ENCODE results near the gene CELA2A.
"Not testable (repeated sequence)": the region's sequence is repeated elsewhere in the genome, so short reads cannot be mapped to it uniquely, and the experiment has no call there.

CELA2A gene

DNA sequence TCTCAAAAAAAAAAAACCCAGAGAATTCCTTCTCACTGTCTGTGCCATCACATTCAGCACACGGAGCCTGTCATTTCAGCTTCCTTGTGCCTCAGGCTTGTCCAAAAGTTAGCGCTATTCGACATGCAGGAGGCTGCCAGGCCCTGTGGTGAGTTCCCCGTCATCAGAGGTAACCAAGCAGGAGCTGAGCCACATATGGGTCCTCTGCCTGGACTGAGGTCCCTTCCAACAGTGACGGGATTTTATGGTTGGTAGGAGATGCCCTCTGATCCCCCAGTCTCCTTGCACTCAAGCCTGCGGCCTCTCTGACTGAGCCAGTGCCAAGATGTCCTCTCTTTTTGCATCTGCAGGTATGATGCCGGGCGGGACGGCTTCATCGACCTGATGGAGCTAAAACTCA is 31.0 kb upstream of the CELA2A start:
- FAIRE-seq, result no peak

DNA sequence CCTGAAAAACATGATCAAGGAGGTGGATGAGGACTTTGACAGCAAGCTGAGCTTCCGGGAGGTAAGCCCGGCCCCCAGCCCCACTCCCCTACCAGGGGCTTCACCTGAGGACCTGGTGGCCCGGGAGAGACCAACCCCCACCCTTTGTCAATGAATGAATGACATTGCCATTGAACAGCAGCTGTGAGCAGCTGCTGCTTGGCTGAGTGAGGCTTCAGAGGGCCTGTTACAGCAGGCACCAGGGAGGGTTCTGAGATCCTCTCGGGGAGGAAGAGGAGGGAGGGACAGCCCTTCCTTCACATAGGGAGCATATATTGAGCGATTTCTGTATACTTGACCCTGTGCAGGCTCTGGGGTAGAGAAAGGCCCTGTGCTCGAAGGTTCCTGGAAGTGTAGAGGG is 30.6 kb upstream of the CELA2A start:
- no peak for FAIRE-seq

DNA sequence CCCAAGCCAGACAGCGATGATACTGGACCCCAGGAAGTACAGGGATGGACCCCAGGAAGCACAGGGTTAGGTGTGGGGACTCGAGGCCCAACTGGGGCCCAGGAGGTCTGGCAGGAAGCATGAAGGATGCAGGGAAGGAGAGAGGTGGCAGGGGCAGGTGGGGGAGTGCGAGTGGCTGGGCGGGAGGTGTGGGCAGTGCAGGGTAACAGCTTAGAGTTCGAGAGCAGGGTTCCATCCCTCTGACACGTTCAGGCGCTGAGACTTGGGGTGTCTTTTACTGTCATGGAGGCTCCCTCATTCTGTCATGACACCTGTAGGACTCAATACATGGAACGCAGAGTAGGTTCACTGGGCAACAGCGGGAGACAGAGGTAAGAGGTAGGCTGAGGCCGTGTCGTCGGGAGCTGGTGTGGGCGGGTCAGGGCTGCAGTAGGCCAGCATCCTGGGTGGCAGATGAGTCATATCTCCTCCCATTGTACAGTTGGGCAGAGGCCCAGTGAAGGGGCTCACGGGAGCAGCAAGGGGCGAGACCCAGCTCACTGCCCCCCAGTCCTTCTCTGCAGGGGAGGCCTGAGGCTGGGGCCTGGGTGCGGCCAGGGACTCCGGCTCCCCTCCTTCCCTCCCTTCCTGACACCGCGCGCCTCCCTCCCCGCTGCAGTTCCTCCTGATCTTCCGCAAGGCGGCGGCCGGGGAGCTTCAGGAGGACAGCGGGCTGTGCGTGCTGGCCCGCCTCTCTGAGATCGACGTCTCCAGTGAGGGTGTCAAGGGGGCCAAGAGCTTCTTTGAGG is 29.8 kb upstream of the CELA2A start:
- FAIRE-seq, result no peak

DNA sequence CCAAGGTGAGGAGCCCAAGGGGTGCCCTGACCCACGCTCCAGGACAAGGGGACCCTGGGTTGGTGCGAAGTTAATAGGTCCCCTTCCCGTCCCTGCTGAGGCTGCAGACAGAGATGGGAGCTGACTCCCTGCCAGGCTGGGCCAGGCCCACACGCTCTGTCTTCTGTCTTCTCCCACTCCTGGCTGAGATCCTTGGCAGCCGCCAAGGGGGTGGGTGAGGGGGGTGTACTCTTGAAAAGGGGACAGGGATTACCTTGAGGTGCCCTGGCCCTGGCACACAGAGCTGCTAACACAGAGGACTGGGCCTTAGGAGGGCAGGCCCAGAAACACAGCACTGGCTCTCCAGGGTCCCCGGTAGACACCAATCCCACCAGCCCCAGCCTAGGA is 29.3 kb upstream of the CELA2A start:
- no peak for FAIRE-seq

DNA sequence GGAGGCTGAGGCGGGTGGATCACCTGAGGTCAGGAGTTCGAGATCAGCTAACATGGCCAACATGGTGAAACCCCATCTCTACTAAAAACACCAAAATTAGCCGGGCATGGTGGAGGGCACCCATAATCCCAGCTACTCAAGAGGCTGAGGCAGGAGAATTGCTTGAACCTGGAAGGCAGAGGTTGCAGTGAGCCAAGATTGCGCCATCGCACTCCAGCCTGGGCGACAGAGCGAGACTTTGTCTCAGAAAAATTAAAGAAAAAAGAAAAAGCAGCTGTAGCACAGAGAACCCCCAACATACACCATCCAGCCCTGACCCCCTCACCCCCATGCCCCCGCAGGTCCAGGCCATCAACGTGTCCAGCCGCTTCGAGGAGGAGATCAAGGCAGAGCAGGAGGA is 28.3 kb upstream of the CELA2A start:
- not testable (repeated sequence) for FAIRE-seq

DNA sequence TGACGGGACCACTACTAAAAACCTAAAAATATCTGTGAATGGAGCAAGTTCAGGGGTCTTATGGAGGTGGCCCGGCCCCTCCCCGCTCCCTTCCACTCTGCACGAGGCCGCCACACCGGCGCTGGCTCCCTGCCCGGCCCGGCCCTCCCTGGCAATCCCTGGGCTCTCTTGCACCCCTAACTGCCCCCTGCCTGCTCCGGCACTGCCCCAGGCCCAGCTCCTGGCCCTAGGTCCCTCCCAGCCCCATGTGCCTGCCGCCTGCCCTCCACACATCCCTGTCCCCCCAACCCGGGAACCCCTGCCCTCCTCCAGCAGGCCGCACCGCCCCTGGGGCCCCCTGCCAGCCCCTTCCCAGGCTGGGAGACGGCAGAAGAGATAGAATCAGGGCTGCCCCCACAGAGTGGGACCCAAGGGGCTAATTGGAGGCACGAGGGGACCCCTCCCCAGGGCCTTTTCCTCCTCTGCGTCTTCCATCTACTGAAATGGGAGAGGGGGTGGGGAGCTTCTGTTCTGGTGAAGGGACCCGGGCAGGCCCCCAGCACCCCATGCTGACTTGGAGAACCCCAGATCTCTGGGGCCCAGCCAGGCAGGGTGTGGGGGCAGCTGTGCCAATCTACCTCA is 27.6 kb upstream of the CELA2A start:
- no peak for FAIRE-seq

DNA sequence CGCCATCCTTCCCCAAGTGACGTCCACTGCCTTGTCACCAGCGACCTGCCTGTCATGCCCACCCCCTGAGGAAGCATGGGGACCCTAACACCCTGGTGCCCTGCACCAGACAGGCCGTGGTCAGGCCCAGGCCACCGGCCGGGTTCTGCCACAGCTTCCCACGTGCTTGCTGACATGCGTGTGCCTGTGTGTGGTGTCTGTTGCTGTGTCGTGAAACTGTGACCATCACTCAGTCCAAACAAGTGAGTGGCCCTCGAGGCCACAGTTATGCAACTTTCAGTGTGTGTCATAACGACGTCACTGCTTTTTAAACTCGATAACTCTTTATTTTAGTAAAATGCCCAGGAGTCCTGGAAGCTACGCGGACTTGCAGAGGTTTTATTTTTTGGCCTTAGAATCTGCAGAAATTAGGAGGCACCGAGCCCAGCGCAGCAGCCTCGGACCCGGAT is 26.8 kb upstream of the CELA2A start:
- FAIRE-seq, result no peak

DNA sequence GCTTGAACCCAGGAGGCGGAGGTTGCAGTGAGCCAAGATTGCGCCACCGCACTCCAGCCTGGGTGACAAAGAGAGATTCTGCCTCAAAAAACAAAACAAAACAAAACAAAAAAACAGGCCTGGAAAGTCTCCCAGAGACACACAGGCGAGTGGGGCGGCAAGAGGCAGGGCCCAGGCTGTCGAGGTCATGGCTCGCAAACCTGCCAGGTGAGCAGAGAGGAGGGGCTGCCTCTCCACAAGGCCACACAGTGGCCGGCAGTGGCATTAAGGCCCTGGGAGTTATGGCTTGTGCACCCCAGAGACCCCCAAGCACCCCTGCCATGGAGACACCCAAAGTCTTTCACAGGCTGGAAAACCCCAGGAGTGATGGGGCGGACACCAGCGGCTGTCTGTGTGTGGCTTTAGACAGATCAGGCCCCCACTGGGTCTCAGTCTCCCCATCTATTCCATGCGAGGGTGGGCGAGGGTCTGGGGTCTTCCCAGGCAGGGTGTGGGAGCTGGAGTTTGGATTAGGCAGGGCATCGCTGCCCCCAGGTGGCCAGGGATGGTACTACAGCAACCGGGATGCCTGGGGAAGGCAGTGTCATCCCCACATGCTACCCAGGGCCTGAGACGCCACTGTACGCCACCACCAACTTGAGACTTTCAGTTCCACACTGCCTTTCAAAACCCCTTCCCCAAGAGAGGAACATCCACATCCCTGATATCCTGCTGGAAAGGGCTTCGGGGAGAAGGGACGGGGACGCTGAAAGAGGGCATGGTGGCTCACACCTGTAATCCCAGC is 25.6 kb upstream of the CELA2A start:
- FAIRE-seq, result no peak

DNA sequence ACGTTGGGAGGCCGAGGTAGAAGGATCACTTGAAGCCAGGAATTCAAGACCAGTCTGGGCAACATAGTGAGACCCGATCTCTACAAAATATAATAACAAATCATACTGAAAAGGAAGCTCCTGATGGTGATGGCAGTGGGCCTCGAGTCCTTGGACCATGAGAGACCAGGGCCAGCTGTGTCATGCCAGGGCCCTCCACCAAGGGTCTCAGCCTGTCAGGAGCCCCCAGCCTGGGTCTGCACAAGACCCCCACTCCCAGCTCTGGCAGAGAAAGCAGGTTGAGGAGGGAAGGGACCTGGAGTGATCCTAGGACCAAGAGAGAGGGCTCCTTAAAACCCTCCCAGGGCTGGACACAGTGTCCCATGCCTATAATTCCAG is 25.0 kb upstream of the CELA2A start:
- no peak for FAIRE-seq

DNA sequence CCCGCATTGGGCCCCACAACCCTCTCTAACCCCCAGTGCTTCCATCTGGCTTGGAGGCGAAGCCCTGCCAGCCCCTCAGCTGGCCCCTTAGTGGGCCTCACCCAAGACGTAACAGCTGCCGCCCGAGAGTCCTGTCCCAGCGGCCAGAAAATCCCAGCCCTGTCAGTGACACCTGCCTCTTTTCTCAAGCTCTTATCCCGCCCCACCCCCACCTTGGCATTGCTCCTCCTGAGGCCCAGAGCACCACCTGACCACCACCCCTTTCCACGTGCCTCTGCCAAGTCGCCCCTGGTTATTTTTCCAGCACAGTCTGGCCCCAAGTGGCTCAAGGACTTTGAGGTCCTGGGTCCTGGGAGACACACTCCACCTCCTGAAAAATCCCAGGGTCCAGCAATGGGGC is 24.2 kb upstream of the CELA2A start:
- no peak for FAIRE-seq

DNA sequence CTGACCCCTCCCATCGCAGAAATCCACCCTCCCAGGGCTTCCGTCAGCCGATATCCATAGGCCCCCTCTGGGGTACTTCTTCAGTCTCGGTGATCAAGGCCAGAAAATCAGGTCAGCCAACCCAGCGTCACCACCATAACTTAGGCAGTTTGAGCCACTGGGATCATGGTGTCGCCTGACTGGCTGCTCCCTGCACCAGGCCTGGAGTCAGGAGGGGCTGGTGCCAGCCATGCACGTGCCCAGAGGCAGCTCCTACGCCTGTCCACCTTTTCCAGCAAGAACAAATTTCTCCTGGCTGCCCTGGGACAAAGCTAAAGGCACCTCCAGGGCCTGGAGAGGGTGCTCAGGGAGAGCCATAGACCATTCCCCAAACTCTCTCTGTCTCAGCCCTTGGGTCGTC is 23.1 kb upstream of the CELA2A start:
- no peak for FAIRE-seq

DNA sequence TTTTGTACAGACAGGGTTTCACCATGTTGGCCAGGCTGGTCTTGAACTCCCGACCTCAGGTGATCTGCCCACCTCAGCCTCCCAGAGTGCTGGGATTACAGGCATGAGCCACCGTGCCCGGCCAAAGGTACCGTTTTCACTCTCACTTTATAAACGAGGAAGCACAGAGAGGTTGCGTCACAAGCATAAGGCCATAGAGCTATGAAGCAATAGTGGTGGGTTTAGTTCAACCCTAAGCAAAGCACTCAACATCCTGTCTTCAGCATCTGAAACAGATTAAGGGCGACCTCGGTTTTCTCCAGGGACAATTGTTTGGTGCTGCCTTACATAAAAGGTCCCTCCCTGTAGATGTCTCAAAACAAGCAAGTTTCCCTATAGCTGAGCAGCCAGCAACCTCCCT is 21.8 kb upstream of the CELA2A start:
- FAIRE-seq, result not testable (repeated sequence)

DNA sequence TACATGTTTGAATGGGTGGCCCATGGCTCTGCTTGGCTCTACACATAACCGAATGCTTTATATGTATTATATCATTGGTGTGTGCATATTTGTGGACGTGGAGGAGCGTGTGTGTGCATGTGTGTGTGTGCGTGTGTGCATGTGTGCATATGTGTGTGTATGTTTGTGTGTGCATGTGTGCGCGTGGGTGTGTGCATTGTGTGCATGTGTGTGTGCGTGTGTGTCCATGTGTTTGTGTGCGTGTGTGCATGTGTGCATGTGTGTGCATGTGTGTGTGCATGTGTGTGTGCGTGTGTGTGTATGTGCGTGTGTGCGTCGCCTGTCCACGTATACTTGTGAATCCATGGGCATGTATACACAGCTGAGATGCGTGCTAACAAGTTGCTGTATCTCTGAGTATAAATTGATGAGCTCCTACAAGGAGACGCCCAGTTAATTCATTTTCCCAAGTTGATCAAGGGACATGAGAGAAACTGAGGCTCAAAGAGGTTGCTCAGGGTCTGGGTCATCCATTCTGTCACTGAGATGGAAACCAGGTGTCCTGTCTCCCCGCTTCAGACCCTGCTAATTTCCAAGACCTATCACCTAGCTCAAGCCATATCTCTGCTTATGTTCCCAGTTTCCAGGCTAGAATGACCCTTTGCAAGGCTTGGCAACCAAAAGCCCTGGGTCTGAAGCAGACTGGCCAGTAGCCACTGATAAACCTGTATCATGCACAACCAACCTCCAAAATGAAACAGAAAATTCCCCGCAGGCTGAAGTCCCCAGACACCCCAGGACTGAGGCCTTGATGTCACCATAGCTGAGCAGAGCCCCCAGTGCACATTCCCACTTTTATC is 21.1 kb upstream of the CELA2A start:
- no peak for FAIRE-seq

DNA sequence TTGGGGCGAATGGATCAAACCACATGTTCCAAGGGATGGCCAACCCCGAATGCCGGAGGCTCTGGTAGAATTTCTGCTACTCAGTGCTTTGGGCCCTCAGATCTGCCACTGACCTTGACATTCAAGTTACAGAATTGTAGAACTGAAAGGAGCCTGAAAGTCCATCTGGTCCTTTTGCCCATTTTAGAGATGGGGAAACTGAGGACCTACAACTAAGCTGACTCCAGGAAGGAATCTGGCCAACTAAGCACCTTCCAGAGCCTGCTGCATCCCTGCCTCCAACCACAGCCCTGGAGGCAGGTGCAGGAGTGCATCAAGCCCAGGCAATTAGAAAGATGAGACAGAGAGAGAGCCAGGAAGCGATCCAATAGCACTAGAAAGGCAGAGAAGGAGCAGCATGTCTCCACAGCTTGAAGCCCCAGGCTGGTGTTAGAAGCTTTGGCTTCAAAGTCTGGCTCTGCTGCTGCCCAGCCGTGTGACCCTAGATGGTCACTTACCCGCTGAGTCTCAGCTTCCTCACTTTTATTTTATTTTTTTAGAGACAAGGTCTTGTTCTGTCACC is 19.6 kb upstream of the CELA2A start:
- no peak for FAIRE-seq

DNA sequence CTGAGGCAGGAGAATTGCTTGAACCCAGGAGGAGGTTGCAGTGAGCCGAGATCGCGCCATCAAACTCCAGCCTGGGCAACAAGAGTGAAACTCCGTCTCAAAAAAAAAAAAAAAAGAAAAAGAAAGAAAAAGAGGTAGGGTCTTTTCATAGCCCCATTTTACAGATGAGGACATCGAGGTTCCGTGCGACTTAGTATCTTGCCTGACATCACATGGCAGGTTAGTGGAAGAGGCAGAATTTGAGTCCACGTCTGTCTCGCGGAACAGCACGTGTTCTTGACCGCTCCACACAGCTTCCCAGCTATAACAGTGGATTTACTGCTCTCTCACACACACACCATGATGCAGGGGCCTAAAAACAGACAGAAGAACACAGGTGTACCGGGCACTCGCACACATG is 17.2 kb upstream of the CELA2A start:
- no peak for FAIRE-seq

DNA sequence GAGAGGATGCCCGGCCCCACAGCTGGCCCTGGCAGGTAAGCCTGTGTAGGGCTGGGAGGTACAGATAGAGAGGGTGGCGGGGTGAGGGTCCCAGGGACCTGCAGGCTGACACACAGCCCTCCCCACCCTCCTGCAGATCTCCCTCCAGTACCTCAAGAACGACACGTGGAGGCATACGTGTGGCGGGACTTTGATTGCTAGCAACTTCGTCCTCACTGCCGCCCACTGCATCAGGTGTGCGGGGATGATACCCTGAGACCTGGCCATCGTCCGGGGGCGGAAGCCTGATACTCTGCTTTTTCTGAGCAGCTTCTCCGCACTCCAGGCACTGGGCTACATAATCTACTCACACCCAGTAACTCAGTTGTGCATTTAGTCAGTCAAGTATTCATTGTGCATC is 16.2 kb upstream of the CELA2A start:
- FAIRE-seq, result no peak

DNA sequence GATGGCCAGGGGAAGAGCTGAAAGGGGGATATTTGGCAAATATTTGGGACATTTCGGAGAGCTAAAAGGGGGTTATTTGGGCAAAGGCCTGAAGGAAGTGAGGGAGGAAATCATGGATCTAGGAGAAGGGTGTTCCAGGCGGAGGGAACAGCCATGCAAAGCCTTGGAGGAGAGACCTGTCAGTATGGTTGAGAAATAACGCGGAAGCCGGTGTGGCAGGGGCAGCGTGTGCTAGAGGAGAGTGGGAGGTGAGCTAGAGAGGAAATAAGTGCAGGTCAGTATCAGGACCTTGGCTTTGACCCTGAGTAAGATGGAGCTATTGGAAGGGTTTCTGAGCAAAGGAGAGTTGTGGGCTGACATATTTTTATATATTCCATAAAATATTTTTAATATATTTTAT is 15.3 kb upstream of the CELA2A start:
- FAIRE-seq, result no peak

DNA sequence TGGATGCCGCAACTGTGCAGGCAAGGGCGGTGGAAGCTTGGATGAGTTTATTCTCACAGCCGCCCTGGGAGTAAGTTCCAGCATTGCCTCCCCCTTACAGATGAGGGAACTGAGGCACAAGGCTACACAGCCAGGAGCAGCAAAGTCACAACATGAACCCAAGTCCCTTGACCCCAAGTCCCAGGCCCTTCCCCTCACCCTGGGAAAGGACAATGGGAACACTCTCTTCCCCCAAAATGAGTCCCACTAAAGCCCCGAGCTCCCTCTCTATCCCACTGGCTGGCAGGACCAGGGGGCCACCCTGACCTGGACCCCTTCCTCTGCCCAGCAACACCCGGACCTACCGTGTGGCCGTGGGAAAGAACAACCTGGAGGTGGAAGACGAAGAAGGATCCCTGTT is 14.4 kb upstream of the CELA2A start:
- no peak for FAIRE-seq

DNA sequence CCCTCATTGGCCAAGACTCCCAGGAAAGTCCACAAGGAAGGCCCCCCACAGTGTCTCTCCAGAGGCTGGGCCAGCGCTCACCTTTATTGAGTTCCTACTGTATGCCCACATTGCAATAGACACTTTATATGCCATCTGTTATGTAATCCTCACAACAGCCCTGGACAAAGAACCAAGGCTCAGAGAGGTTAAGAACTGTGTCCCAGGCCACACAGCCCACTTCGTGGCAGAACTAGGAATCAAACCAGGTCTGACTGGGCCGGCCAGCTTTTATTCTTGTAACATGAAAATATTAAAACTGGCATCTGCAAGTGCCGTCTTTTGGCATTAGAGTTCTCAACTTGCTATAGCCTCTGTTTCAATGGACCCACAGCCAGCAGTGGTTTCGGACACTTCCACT is 13.8 kb upstream of the CELA2A start:
- FAIRE-seq, result no peak

DNA sequence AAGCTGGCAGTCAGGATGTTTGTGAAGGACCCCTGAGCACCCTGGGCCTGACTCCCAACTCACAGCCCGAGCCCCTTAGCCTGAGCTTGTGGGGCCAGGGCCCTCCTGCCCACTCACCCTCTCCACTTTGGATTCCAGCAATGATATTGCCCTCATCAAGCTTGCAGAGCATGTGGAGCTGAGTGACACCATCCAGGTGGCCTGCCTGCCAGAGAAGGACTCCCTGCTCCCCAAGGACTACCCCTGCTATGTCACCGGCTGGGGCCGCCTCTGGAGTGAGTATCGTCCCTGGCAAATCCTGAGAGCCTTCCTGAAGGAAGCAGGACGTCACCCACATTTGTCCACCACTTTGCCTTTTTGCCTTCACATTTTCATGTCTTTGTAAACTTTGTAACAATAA is 13.3 kb upstream of the CELA2A start:
- no peak for FAIRE-seq

DNA sequence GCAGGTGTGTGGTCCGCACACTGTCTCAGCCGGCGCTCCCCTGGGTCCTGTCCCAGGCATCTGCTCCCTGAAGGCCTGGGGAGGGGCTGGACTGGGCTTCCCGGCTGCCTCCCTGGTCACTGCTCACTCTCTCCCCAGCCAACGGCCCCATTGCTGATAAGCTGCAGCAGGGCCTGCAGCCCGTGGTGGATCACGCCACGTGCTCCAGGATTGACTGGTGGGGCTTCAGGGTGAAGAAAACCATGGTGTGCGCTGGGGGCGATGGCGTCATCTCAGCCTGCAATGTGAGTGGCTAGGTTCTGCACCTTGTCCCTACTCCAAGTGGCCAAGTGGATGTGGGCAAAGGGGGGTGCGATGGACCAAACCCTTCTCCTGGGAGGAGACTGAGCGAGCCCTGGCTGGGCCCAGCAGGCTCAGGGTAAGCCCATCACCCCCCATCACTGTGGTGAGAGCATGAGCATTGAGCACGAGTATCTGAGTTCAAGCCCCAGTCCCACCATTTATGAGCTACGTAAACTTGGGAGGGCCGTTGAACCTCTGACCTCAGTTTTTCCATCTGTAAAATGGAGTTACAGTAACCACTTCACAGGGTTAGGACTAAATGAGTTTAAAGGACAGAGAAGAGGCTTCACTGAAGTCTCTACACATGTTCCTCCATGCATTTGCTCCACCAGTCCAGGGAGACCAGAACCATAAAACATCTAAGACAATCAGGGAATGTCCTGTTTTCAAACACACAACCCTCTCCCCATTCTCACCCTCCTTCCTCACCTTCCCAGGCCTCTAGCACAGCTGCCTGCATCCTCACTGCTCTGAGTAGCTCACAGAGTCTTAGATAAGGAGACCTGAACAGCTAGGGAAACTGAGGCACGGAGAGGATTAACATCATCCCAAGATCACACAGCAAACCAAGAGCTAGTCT is 11.8 kb upstream of the CELA2A start:
- no peak for FAIRE-seq

Data from colon (tissue), 2 donors.